Ramos (cell line): ENCODE data around the gene AJM1.
"Not testable (repeated sequence)": the region's sequence is repeated elsewhere in the genome, so short reads cannot be mapped to it uniquely, and the experiment has no call there.

Experiments
- in situ Hi-C: fragments of 300-500 bp; cut with MboI; formaldehyde crosslinking; loops from one replicate; pipeline ENCODE4 v1.14.3; 2022; ENCODE audit warnings: low sequenced_read_pairs; ENCODE audit not compliant: unreplicated experiment

AJM1 gene

DNA sequence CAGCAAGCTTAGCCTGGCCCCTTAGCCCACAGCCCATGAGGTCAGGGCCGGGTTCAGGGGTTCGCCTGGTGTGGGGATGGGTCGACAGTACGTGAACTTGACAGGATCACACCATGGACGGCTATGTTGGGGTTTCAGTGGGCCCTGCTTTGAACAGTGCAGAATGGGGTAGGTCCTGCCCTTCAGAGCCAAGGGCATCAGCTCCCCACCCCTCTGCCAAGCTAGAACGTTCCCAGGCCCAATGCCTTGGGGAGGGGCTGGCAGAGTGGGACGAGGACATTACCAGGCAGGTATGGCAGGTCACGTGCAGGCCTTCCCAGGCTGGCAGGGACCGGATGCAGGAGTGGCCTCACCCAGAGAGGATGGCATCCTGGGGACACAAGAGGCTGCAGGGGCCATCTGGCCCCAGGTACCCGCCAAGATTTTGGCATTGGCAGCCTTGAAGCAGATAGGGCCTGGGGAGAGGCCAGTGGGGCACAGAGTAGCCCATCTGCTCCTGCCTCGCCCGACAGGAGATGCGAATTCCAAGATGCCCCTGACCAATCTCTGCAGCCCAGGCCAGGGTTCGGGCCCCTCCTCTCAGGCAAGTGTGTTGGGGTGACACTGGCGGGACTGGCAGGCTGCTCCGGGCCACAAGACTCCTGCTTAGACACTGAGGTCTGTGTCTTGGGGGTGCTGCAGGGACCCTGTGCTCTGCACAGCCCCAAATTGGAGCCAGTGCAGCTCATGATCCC, 465 bp upstream of the AJM1 start:
- in situ Hi-C loops, result not testable (repeated sequence)

- in situ Hi-C loops, result not testable (repeated sequence)
Measured at GRCh38 chr9:136843159-136843800, 1.0 kb downstream of the AJM1 start.

GRCh38 chr9:136843801-136844740, 1.8 kb downstream of the AJM1 start:
- in situ Hi-C loops, result not testable (repeated sequence)

- in situ Hi-C loops, result no loop called here
Measured at GRCh38 chr9:136844761-136845464, 2.6 kb downstream of the AJM1 start.

GRCh38 chr9:136845465-136846260, 3.4 kb downstream of the AJM1 start:
- in situ Hi-C loops, result no loop called here

DNA sequence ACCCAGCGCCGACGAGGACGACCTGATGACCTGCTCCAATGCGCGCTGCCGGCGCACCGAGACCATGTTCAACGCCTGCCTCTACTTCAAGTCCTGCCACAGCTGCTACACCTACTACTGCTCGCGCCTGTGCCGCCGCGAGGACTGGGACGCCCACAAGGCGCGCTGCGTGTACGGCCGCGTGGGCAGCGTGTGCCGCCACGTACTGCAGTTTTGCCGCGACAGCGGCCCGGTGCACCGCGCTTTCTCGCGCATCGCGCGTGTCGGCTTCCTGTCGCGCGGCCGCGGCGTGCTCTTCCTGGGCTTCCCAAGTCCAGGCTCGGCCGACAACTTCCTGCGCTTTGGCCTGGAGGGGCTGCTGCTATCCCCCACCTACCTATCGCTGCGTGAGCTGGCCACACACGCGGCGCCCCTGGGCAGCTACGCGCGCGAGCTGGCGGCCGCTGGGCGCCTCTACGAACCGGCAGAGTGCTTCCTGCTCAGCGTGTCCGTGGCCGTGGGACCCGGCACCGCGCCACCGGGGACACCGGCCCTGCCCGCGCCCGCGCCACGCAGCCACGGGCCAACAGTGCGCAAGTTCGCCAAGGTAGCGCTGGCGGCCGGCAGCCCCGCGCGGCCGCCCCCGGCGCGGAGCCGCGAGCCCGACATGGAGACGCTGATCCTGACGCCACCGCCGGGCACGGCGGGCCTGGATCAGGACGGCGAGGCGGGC, 4.3 kb downstream of the AJM1 start:
- in situ Hi-C loops, result no loop called here

- in situ Hi-C loops, result no loop called here
Measured at GRCh38 chr9:136847088-136847825, 5.0 kb downstream of the AJM1 start.

- in situ Hi-C loops, result no loop called here
Measured at GRCh38 chr9:136847826-136848392, 5.6 kb downstream of the AJM1 start.

DNA sequence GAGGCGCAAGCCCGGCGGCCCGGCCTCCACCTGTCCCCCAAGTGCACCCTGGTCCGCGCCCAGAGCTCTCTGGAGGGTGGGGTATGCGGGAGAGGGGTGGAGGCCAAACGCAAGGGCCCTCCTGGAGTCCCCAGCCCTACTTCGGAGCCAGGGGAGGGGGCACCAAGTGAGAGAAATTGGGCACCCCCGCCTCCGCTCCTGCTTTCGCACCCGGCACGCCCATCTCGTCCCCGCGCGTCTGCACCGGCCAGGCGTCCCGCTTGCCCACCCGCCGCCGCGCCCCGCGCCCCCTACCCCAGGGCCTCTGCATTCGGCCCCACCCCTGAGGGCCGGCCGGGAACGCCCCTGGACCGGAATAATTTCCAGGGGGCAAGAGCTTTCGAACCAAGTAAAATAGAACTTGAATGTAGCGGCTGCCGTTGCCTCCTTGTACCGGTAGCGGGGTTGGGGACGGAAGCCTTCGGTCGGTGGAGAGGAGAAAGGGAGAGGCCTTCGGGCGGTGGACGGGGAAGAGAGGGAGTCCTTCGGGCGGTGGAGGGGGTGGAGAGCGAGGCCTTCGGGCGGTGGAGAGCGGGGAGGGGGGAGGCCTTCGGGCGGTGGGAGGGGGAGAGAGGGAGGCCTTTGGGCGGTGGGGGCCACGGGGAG, 6.2 kb downstream of the AJM1 start:
- in situ Hi-C loops, result no loop called here

DNA sequence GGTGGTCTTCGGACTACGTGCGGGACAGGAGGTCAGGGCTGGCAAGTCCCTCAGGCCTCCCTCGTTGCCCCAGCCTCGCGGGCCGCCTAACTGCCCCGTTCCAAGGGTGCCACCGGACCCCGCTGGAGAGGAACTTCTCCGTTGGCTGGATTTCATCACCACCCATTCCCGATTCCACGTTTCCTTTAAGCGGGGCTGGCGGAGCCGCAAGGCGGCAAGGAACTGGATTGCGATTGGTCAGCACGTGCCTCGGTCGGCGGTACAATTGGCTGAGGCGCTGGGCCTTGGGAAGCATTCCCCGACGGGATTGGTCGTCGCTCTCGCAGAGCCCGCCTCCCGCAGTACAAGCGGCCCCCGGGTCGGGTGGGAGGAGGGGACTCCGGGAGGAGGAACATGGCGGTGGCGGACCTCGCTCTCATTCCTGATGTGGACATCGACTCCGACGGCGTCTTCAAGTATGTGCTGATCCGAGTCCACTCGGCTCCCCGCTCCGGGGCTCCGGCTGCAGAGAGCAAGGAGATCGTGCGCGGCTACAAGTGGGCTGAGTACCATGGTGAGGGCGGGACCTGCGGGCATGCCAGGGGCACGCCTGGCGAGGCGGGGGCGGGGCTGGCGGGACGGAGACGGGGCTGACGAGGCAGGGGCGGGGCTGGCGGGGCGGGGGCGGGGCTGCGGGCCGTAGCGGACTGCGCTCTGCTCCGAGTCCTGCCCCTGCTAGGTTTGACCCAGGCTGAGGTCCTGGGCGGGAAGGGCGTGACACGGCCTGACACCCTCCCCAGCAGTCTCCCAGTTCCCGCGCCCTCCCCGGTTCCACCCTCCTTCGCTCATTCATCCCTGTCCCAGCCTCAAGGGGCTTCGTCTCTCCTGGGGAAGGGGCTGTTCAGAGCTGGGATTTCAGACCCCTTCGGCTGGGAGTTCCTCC, 7.0 kb downstream of the AJM1 start, which contains the start of gene PHPT1:
TSS of gene PHPT1 (plus strand) at position 372 of the 922 bp plus-strand sequence. CDS start at position 394, 22 bp downstream.
- in situ Hi-C loops, result no loop called here

DNA sequence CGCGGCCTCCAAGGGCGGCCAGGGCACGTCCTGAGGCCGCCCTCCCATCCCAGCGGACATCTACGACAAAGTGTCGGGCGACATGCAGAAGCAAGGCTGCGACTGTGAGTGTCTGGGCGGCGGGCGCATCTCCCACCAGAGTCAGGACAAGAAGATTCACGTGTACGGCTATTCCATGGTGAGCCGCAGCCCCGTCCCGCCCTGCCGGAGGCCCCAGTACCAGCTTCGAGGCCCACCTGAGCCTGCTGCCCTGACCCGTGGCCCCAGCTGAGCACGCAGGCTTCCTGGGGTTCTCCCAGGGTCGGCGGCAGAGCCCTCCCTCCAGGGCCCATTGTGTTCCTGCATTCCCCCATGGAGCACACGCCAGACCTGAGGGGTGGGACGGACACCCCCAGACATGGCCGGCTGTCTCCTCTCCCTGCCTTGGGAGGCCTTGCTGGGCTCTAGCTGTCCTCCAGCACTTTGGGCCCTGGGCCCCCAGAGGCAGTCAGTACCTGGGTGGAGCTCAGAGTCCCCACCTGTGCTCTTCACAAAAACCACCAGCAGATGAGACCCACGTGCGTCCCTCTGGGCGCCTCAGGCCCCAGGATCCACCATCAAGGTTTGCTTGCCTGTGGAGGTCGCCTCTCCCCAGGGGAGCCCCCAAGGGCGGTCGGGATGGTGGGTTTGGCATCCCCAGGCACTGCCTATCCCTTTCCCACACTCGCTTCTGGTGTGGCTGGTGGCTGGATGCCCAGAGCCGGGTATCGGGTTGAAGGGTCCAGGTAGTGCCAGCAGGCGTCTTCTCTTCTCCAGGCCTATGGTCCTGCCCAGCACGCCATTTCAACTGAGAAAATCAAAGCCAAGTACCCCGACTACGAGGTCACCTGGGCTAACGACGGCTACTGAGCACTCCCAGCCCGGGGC, 7.9 kb downstream of the AJM1 start:
- in situ Hi-C loops, result no loop called here

DNA sequence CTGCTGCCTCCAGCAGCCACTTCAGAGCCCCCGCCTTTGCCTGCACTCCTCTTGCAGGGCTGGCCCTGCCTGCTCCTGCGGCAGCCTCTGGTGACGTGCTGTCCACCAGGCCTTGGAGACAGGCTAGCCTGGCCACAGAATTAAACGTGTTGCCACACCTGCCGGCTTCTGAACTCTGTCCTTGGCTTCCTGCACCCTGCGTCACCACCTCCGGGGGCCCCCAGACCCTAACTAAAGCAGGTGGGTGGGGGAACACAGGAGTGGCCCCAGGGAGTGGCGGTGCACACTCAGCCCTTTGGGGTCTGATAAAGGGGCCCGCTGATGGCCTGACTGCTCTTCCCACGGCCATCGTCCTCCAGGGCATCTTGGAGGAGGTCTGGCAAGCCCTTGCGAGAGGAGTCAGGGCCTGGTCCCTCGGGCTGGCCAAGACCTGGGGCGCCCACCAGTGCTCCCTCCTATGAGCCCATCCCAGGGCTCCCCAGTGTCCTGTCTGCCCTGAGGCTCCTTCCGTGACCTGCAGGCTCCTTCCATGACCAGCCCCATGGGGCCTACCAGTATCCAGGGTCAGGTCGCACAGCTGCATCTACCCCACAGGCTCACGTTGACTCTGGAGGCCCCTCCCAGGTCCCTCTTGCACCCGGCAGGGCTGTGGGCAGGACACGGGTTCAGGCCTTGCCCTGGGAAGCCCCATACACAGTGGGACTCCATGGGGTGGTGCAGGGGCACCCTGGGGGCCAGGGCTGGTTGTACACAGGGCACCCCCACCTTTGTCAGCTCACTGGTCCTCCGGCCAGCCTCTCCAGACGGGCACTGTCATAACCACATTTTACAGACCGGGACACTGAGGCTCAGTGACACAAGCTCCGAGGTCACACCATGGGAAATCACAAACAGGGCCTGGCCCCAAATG, 8.8 kb downstream of the AJM1 start:
- in situ Hi-C loops, result no loop called here

- in situ Hi-C loops, result no loop called here
Measured at GRCh38 chr9:136851941-136852663, 9.8 kb downstream of the AJM1 start, which contains the start of gene MAMDC4. Gene MAMDC4, plus strand, starts transcription at chr9:136852346. Its CDS starts 71 bp downstream, at chr9:136852417.
